Tibial artery (tissue), 4 donors: ENCODE measurements around the gene JAM3.

Source experiments
- DNase-seq, 2 donors: peaks; one replicate each; pipeline ENCODE4 v3.0.0-alpha.2; 2019
- H3K27ac ChIP-seq, 2 donors: fragments of 200-600 bp; sonication (generic) in 1 of 2; 1 replicate in 1 of 2; 2 replicates in 1 of 2; pipeline ENCODE4 v1.5.1; 2018 to 2019; ENCODE audit warnings: mild to moderate bottlenecking in 1 of 2
- H3K27me3 ChIP-seq, 2 donors: fragments of 200-600 bp; sonication (generic) in 1 of 2; one replicate each; pipeline versions ENCODE4 v1.5.1 to v1.6.0; 2016 to 2019
- H3K36me3 ChIP-seq, 3 donors: fragments of 200-600 bp; sonication (generic) in 2 of 3; one replicate each; pipeline ENCODE4 v1.5.1; 2016 to 2019; ENCODE audit warnings: mild to moderate bottlenecking in 2 of 3
- H3K4me1 ChIP-seq, 4 donors: fragments of 200-600 bp; sonication (generic) in 2 of 4; 1 replicate in 3 of 4; 2 replicates in 1 of 4; pipeline ENCODE4 v1.5.1; 2016 to 2019
- H3K4me3 ChIP-seq, 2 donors: fragments of 200-600 bp; sonication (generic) in 1 of 2; 1 replicate in 1 of 2; 2 replicates in 1 of 2; pipeline ENCODE4 v1.5.1; 2018 to 2019; ENCODE audit warnings: mild to moderate bottlenecking in 2 of 2
- H3K9me3 ChIP-seq, 3 donors: fragments of 200-600 bp; sonication (generic) in 1 of 3; one replicate each; pipeline ENCODE4 v1.5.1; 2016 to 2019
- CTCF ChIP-seq, 2 experiments: fragments of 200-600 bp in 1 of 2; fragments of 450-650 bp in 1 of 2; IDR thresholded peaks; one replicate each; pipeline ENCODE4 v1.5.1; 2017 to 2019; ENCODE audit warnings: antibody characterized with exemption in 2 of 2, mild to moderate bottlenecking in 1 of 2, moderate library complexity in 1 of 2
- intact Hi-C: fragments of 100-400 bp; cut with DNase I; formaldehyde crosslinking; loops from one replicate; pipeline ENCODE4 v1.15.0; 2023; ENCODE audit warnings: low total_unique reads

JAM3 gene

GRCh38 chr11:134039726-134040385 lies 29.0 kb upstream of the JAM3 start:
- Histone ChIP-seq H3K9me3 (no peaks in the 10 kb centered on the region), H3K4me3 (no peak overlapping the region), H3K36me3 (no peaks in the 10 kb centered on the region), H3K27ac (peak overlapping the region; percentile 69 to 94), H3K4me1 (peaks cover 0 to 64% (median 42%) of the 10 kb centered on the region in 4 donors), H3K27me3 (no peaks in the 10 kb centered on the region)
- TF ChIP-seq CTCF (IDR thresholded peaks at IDR 0.05) = no peak
- no peak for DNase-seq
- intact Hi-C loops = no loop called here

- peak overlapping the region; percentile 57 to 94 for H3K27ac ChIP-seq
- DNase-seq = peak in 1 of 2 donors; percentile 88
- no peaks in the 10 kb centered on the region for H3K9me3 ChIP-seq
- H3K27me3 ChIP-seq = no peaks in the 10 kb centered on the region
- intact Hi-C loops = no loop called here
- H3K4me3 ChIP-seq = no peak overlapping the region
- TF ChIP-seq CTCF (IDR thresholded peaks at IDR 0.05) = no peak
- peaks cover 0 to 65% (median 42%) of the 10 kb centered on the region in 4 donors for H3K4me1 ChIP-seq
- no peaks in the 10 kb centered on the region for H3K36me3 ChIP-seq
These were observed 28.2 kb upstream of the JAM3 start for GRCh38 chr11:134040386-134041302.

- intact Hi-C loops = no loop called here
- no peak overlapping the region for H3K4me3 ChIP-seq
- peak overlapping the region; percentile 57 to 94 for H3K27ac ChIP-seq
- H3K36me3 ChIP-seq = no peaks in the 10 kb centered on the region
- DNase-seq = no peak
- H3K9me3 ChIP-seq = no peaks in the 10 kb centered on the region
- no peak for TF ChIP-seq CTCF (IDR thresholded peaks at IDR 0.05)
- peaks cover 0 to 67% (median 46%) of the 10 kb centered on the region in 4 donors for H3K4me1 ChIP-seq
- H3K27me3 ChIP-seq = no peaks in the 10 kb centered on the region
These were observed 27.5 kb upstream of the JAM3 start for GRCh38 chr11:134041349-134041748.

- H3K4me1 ChIP-seq = peaks cover 0 to 70% (median 47%) of the 10 kb centered on the region in 4 donors
- DNase-seq = no peak
- intact Hi-C loops = no loop called here
- H3K4me3 ChIP-seq = no peak overlapping the region
- H3K9me3 ChIP-seq = no peaks in the 10 kb centered on the region
- H3K27ac ChIP-seq = peak overlapping the region; percentile 57 to 94
- TF ChIP-seq CTCF (IDR thresholded peaks at IDR 0.05) = no peak
- H3K36me3 ChIP-seq = no peaks in the 10 kb centered on the region
- no peaks in the 10 kb centered on the region for H3K27me3 ChIP-seq
These were observed 26.8 kb upstream of the JAM3 start for GRCh38 chr11:134041791-134042696.

- Histone ChIP-seq H3K4me3 (no peak overlapping the region), H3K36me3 (no peaks in the 10 kb centered on the region), H3K9me3 (no peaks in the 10 kb centered on the region), H3K4me1 (peaks cover 0 to 69% (median 43%) of the 10 kb centered on the region in 4 donors), H3K27ac (no peak overlapping the region), H3K27me3 (no peaks in the 10 kb centered on the region)
- no peak for TF ChIP-seq CTCF (IDR thresholded peaks at IDR 0.05)
- DNase-seq = no peak
- intact Hi-C loops = loop anchor here (2.0 kb wide), 1 partner anchor 115 kb away; no protein-coding TSS in a partner anchor
These were observed 25.0 kb upstream of the JAM3 start for GRCh38 chr11:134043821-134044420.
